HG02938 (cell line): ENCODE measurements around the gene THY1.
"Not testable (repeated sequence)": the region's sequence is repeated elsewhere in the genome, so short reads cannot be mapped to it uniquely, and the experiment has no call there.

ENCODE experiments used
- ATAC-seq: cut with Tn5 transposase; IDR thresholded peaks from one replicate; pipeline ENCODE4 v1.9.1; 2021; ENCODE audit warnings: mild to moderate bottlenecking, moderate library complexity; ENCODE audit not compliant: unreplicated experiment

Gene THY1

DNA sequence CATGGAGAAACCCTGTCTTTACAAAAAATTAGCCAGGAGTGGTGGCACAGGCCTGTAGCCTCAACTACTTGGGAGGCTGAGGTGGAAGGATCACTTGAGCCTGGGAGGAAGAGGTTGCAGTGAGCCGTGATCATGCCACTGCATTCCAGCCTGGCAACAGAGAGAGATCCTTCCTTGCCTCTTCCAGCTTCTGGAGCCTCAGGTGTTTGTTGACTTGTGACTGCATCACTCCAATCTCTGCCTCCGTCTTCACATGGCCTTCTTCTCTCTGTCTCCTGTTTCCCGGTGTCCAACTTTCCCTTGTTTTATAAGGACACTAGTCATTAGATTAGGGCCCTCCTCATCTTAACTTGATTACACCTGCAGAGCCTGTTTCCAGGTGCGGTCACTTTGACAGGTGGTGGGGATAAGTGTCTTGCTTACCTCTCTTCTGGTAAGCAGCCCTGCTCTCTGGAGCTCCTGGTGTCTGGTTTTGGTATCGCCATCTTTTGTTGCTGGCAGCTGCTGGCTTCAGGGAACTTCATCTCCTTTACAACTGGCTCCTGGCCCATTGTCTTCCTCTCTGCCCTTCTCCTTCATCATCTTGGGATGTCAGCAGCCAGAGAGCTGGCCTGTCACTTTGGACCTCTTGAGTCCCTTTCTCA lies 33.2 kb downstream of the THY1 start:
- no peak for ATAC-seq

DNA sequence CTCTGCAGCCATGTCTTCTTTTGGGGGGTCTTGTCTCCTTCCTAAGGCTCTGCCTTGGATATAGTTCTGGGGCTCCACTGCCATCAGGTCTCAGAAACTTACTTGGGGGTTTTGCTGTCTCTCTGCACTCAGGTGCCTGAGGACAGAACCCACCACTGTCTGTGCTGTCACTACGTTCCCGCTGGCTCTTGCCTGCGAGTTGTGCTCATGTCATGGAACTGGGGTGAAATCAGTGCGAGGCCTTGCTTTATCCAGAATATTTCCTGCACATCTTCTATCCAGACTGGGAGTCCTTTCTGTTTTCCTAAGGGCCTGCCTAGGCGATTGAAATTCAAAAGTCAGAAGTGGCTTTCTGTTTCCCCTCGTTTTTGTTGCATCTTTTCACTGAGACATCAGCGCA lies 34.9 kb downstream of the THY1 start:
- ATAC-seq: no peak

DNA sequence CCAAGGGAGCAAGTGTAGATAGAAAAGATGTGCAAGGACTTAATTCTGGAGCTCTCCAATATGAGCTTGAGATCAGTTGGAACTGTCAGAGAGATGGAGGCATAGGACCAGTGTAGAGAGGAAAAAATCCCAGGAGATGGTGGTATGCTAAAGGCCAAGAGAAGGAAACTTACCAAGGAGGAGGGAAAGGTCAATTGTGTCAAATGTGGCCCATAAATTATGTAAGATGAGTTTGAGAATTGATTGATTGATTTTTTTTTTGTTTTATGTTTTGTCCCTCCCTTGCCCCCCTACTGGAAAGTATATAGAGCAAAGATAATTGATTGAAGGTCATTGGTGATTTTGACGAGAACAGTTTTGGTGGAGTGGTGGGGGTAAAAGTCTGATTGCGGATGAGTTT lies 38.6 kb downstream of the THY1 start:
- ATAC-seq: no peak

DNA sequence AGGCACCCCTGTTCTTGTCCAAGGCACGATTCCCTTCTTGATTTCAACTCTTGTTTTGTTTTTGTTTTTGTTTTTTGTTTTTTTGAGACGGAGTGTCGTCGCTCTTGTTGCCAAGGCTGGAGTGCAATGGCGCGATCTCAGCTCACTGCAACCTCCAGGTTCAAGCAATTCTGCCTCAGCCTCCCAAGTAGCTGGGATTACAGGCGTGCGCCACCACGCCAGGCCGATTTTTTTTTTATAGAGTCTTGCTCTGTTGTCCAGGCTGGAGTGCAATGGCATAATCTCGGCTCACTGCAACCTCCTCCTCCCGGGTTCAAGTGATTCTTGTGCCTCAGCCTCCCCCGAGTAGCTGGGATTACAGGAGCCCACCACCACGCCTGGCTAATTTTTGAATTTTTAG lies 40.5 kb downstream of the THY1 start:
- not testable (repeated sequence) for ATAC-seq

DNA sequence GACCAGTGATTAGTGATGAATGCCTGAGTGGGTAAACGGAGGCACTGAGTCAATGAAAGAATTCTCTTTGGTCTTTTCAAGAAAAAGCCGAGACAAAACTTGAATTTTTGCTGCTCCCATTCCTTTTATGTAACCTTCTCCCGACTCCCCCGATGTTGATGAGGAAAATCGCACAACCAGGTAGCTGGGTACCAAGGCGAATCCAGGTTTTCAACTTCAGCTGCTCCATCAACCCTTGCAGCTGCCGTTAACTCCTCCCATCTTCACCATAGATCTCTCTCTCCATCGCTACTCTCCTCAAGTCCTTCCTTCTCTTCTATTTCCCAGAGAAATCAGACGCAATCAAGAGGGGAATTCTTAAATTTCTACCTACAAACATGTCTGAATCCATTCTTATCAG lies 40.9 kb downstream of the THY1 start:
- ATAC-seq: no peak

DNA sequence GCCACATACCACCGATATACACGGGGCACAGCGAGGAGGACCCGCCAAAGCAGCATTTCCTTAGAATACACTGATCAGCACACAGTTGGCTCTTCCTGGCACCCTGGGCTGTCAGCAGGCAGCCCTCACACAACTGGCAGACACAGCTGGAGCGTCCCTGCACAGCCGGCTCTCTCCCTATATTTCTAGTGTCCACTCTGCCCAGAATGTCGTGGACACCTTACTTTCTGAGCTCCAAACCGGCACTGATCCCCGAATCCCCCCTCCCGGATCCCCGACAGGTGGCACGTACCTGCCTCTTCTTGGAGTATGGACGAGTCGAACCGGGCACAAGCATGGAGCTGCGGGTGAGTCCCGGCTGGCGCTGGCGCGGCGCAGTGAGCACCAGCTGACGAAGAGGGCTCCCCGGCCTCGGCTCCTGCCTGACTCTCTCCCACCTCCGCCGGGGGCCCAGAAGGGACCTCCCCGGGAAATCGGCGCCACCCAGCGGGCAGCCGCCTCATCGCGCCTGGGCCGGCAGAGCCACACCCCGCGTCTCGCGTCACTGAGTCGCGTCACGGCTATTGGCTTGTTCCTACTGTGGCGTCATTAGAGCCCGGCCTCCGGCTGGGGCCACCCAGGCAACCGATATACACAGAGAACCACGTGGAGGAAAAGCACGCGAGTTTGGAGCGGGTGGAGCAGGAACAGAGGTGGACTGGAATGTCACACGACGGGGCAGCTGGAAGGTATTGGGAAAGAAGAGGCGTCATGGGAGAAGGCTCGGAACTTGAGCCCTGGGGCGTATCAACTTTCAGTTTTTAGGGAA lies 41.6 kb downstream of the THY1 start, which contains the start of gene USP2:
Gene USP2, minus strand, starts transcription at position 510 of the 808 bp plus-strand sequence. CDS start 8,210 bp downstream, outside the sequence.
- peak; percentile 98 for ATAC-seq

DNA sequence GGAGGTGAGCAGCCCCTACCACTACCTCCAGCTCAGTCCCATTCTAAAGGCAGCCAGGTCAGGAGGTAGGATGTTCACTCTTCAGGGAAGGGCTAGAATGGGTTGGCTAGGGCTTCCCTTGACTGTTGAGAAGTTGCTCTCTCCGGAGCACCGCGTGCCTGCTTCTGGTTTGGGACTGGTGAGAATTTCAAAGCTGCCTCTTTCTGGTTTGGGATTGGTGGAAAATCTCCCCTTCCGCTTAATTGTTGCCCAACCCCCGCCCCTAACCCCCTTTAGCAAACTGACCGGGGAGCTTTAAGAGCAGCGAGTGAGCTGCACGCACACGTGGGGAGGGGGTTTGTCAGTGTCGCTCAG lies 42.2 kb downstream of the THY1 start:
- no peak for ATAC-seq

DNA sequence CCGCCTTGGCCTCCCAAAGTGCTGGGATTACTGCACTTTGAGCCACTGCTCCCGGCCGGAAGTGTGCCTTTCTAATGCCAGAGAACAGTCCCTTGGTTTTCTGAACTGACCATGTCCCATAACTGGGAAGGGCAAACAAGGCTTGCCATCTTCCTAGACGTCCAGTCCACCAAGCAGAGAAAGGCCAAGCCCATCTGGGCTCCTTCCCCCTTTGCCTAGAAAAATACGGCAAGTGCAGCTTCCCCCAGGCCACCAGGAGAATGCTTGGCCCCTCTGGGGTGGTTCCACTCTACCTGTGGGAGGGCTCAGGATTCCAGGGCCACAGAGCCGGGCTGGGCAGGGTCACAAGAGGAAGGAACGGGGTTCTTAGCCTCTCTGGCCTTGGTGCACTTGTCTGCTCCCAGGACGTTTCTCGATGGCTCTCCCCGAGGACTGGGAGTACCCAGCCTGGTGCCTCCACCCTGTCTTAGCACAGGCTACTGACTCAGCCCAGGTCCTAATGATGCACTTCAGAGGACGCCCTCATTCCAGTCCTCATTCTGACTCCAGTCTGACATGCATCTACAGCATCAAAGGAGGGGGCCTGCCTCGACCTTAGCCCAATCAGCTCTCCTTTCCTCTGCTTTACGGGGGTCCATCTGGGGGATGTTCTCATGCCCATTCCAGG lies 42.7 kb downstream of the THY1 start:
- ATAC-seq: no peak

DNA sequence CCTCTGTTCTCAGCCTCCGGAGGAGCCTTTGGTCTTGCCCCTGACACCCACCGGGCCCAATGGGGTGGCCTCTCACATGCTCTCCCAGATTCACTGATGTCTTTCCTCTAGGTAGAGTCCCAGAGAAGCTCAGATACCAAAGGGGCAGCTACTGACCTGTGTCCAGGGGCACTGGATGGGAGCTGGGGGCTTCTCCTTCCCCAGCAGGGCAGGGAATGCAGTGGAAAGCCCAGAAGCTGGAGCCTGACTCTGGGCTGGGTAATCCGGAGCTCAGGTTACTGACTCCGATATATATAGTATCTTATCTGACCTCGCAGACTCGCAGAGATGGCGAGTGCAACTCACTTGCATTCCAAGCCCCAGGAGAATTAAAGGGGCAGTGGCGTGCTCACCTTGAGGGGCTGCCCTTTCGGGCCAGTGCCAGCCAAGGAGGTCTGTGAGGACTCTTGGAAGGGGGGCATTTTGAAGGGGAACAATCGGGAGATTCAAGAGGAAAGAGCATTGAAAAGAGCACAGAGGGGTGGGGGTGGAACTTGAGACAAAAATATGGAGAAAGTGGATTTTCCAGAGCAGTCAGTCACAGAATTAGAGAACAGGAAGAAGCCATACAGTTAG lies 44.0 kb downstream of the THY1 start:
- no peak for ATAC-seq

DNA sequence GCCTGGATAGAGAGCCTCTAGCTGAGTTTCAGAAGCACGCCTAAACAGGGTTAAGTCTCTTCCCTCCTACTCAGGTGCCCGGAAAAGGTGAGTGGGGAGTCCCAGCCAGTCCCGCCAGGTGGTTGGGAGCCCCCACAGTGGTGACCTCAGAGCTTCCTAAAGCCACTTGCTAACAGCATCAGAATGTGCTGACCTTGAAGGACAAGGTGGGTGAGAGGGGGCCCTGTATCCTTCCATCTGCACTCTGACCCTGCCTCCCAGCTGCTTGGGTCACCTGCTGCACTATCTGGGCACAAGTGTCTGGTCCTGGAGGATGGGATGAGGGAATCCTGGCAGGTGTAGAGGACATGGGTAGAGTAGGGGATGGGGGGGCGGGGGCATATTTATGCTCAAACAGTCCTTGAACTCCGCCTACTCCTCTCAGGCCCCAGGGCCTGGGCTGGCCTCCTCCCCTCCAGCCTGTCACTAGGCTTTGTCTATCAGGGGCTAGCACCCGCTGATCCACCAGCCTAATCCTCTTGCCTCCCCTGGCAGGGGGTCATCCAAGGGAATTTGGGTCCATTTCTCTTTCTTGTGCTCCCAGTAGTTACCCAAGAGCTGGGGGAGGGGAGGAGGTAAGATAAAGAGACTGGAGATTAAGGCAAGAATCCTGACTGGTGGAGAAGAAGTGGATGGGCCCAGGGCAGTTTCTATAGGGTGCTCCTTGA lies 44.9 kb downstream of the THY1 start:
- ATAC-seq: no peak

DNA sequence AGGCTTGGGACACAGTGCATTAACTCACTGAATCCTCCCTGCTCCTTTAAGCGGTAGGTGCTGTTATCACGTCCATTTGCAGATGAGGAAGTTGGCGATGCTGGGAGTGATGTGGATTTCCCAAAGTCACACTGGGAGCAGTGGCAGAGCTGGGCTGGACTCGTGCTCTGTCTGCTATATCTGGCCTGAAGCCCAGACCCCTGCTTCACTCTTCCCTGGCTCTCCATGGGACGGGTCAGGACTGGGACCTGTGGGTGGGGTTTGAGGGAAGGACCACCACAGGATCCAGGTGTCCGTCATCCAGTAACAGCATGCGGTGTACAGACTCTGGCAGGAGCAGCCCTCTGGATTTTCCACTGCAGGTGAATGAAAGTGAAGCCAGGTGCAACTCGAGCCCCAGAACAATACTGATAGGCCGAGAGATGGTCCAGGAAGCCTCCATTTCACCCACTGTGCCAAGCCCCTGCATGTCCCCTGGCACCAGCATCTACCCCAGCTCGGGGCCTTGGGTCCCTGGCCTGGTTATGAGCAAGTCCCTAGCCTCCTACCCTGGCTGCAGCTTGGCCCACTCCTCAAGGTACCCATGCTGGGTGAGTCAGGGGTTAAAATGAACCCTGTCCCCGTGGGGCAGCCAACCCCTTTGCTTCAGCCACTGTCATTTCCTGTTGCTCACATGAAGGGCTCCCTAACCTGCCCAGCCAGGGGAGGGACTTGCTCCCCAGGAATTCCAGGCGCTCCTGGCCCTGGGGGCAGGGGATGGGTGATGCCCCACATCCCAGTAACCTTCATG lies 45.7 kb downstream of the THY1 start:
- no peak for ATAC-seq

DNA sequence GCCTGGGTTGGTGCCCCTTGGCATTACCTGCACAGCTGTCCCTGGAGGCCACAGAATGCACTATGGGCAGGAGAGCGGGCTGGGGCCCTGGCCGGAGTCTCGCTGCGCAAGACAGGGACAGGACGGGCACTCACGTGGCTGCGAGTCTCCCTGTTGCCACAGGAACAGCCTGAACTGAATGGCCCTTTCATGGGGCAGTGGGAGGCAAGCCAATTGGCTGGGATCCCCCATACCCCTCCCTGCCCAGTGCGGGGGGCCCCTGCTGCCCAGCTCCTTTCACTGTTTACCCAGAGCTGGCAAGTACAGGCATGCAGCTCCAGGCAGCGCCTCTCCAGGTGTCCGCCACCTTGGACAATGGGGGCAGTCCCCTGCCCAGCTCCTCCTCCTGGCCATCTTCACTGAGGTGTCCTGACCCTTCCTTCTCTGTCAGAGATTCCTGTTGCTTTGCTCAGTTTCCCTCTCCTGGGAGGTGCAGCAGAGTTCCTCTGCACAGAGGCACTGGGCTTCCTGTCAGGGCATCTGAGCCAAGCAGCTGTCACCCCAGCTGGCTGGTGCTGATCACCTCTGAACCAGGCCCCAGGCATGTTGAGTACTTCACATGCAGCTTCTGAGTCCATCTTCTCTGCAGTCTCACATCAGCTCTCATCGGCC lies 46.6 kb downstream of the THY1 start:
- no peak for ATAC-seq

DNA sequence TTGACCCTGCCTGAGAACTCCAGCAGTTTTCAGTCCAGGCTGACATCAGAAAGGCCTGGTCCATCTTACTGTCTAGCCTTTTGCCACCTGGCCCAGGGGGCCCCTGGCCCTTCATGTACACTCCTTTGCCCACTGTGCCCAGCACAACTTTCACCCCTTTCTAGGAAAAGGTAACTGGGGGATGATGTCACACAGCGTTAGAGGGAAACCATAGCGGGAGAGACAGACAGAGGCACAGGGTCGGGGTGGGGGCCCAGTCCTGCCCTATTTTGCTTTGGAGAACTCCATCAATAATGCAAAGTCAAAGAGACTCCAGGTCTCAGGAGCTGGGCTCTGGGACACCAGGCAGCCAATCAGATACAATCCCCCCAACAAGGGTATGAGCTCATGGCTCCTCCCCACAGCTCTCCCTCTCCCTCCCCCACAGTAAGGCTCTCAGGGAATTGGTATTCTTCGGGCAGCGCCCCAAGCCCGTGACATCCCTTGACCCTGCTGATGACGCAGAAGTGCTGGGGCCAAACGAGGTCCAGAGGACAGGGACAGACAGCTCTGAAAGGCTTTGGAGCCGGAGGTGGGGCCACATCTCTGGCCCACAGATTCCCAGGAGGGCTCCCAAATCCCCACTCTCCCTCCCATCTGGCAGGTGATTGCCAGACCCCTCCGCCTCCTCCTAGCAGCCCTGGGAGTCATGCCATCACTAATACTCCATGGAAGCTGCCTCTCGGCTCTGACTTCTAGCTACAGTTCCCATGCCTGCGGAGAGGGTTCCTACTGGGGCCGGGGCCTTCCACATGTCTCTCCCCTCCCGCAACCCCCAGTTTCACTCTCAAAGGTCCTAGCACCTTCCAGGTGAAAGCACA lies 47.4 kb downstream of the THY1 start:
- ATAC-seq: no peak

DNA sequence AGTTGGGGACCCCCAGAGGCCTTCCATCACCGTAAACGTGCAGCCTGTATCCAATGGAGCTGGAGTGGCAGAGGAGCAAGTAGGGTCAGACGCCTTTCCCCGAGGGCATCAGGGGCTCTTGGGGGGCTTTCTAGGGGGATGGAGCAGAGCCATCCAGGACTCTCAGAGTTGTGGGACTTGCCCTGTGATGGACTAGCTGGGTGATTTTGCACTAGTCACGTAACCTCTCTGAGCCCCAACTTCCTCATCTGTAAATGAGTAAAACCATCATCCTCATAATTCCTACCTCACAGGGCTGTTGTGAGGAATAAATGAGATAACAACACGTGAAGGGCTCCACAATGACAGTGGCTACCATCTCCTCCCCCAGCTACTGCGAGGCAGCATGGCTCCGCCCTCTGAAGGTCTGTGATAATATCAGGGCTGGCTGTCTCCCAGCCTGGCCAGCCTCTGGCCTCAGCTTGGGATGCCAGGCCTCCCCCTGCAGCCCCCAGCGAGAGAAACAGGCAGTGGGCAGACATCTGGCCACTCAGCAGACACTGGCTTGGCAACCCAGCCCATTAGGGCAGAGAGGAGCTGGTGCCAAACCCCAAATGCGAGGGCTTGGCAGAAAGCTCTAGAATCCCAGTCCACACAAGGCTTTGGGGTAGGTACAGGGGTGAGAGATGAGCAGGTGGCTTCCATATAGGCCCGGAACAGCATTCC lies 48.2 kb downstream of the THY1 start:
- ATAC-seq: no peak

DNA sequence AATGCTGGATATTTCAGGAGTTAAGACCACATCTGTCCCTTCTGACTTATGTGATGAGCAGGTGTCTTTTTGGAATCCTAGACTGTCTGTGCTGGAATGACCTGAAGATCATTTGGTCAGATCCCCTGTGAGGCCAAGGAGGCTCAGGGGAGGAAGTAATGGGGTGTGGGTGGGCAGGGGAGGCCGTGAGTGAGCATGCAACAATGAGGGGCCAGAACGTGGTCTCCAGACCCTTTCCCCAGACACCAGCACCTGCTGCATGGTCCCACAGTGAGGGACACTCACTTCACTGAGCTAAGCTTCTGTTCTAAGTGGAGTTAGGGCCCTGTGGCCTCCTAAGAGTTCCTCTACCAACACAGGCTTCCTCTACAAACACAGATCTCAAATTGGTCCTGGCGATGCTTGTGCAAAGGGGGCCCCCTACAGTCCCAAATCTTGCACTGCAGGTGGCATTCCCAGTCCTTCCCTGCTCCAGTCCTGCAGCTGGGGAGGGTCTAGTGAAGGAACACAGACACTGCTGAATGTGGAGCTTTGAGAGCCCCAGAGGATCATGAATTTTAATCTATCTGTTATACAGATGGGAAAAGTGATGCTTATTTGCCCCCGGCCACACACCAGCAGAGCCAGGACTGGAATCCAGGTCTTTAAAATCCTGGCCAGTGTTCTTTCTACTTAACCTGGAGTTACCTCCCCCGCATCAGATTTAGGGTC lies 48.9 kb downstream of the THY1 start:
- ATAC-seq: no peak

DNA sequence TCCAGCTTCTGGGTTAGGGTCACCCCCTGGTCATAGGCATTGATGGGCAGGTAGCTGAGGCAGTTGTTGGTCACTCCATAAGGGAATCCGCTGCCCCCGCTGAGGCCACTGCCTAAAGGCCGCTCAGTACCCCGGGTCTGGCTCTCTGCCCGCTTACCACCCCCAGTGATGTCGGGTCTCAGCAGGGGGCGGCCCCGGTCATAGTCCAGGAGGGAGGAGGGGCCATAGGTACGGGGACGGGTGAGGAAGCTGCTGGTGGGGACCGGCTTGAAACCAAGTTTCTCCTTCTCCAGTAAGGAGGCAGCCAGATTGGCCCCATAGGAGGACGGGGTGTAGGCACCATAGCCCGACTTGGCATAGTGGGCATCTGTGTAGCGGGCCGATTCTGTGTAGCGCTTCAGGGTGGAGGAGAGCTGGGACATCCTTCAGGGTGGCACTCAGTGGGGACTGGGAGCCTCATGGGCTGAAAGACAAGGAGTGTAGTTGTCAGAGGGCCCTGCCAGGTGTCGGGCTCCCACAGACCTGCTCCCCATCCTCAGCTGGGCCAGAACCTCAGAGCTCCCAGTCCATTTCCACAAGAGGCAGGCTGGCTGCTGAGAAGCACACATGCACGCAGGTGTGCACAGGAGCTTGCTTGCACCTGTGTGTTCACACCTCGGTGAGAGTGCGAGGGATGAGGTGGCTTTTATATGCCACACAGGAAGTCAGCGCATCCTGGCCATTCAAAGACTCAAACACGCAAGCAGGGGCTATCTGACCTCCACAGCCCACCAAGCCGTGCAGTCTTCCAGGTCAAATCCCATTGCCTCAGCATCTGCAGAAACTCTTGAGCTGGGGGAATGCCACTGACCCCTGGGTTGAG lies 49.7 kb downstream of the THY1 start:
- ATAC-seq: no peak
